NOMO-1 treated with dmso at 0.1 percent for 144 hours (cell line): ENCODE measurements around the gene CPNE1.

ENCODE experiments used
- DNase-seq: peaks from one replicate; lab custom pipeline; 2025; ENCODE audit not compliant: unreplicated experiment; lab: John Stamatoyannopoulos, UW

The CPNE1 gene

DNA sequence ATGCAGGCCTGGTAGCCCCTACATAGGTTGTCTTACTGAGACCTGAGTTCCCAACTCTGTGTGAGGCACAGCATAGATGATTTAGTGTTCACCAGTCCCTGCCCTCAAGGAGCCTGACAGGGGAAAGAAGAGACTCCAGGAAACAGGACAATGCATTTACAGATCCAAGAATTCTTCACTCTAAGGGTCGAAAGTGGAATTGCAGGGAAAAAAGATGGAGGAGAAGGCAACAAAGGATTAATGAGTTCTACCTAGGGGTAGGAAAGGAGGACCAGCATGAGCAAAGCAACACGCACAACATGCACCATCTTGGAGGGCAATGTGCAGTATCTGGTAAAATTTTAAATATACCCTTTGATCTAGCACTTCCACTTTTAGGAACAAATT, 43.1 kb downstream of the CPNE1 start:
- no peak for DNase-seq

DNA sequence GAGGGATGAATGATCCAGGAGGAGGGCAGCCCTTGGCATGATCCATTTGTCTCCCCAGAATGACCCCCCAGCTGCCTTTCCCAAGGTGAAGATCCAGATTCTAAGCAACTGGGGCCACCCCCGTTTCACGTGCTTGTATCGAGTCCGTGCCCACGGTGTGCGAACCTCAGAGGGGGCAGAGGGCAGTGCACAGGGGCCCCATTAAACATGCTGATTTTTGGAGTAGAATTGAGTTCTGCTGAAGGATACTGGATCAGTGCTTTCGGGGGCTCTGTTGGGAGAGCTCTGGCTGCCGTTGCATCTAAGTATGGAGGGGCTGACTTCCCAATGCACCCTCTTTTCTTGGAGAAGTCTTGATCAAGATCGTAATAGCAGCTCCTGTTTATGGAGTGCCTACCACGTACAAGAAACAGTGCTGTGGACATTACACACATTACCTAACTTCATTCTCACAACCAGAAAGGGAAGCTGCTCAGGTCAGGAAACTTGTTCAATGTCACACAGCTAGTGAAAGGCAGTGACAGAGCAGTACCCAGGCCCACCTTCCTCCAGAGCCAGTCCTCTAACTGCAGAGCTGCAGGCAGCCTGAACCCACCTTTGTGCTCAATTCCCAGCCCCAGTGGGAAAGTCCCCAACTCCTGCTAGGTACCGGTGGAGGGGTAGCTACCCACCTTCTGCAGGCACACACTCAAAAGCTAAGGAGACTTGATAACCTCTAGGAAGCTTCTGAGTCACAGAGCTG, 43.7 kb downstream of the CPNE1 start:
- no peak for DNase-seq

DNA sequence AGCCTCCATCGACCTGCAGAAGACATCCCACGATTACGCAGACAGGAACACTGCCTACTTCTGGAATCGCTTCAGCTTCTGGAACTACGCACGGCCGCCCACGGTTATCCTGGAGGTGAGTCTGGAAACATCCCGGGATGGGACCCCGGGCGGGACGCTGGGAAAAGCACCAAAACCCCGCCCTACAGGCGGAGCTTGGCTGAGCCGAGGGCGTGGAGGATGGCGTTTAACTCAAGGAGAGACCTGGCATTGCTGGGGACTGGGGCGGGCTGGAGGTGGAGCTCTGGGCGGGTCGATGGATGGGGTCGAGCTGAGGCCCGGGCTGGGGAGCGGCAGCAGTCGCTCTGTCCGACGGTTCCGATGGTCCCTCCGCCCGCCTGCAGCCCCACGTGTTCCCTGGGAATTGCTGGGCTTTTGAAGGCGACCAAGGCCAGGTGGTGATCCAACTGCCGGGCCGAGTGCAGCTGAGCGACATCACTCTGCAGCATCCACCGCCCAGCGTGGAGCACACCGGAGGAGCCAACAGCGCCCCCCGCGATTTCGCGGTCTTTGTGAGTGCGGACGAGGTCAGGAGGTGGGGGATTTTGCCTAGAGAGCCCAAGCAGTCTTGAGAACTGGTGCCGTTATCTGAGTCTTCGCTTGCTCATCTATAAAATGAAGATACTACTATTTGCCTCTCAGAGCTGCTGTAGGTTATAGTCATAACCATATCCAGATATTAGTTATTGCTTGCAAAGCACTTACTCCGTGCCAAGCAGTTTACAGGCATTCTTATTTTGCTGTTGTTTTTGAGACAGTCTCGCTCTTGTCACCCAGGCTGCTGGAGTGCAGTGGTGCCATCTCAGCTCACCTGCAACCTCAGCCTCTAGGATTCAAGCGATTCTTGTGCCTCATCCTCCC, 45.3 kb downstream of the CPNE1 start:
- no peak for DNase-seq

DNA sequence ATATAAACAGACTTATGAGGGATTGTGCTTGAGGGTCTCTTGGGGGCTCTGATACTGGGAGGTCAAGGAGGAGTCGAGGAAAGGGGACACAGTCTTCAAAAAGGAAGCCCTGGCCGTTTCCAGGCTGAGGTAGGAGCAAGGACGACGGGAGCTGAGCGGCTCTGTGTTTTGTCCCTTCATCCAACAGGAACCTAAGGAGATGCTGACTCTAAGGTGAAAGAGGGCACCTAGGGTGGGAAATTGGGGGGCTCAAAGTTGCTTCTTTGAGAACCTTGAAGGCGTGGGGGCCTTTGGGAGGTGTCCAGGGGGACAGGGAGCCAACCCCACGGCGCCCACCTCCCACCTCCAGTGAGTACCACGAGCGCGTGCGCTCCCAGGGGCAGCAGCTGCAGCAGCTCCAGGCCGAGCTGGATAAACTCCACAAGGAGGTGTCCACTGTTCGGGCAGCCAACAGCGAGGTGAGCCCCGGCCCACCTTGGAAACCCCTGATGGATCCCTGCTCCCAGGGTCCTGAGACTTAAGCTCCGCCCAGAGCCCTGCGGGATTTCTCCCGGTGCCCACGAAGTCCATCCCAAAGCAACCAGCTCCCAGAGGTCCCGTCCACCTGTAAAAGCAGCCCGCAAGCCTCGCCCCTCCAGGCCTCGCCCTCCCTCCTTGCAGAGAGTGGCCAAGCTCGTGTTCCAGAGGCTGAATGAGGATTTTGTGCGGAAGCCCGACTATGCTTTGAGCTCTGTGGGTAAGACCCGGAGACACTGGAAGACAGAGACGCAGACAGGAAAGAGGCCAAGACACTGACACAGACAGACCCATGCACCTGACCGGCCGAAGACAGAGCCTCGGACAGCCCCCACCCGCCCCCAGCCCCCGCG, 46.2 kb downstream of the CPNE1 start:
- no peak for DNase-seq

DNA sequence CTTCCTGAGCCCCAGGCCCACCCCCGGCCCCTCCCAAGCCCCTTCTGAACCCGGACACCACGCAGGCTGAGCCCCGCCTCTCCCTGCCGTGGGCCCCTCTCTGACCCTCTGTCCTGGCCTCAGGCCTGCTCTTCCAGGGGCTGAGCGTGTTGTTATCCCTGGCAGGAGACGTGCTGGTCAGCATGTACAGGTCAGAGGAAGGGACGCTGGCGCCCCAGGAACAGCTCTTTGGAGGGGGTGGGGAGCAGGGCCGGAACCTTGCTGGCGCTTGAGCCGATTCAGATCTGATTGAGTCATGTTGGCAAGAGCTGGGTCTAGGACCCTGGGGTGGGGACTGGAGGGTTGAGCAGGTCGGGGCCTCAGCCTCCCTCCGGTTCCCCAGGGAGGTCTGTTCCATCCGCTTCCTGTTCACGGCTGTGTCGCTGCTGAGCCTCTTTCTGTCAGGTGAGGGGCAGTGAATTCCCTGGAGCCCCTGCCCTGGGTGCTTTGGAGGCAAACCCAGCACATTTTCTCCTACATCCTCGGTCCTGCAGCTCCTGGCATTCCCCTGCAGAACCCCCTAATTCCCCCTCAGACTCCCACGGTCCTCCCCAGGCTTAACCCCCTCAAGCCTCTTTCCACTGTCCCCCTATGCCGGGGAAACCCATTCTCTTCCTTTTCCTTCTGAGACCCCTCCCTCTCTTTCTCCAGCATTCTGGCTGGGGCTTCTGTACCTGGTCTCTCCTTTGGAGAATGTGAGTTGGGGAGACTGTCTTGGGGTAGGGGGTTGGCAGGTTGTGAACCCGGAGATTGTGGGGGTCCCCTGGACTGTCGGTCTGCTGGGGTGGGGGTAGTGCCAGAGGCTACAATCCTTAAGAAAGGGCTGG, 47.1 kb downstream of the CPNE1 start:
- no peak for DNase-seq

DNA sequence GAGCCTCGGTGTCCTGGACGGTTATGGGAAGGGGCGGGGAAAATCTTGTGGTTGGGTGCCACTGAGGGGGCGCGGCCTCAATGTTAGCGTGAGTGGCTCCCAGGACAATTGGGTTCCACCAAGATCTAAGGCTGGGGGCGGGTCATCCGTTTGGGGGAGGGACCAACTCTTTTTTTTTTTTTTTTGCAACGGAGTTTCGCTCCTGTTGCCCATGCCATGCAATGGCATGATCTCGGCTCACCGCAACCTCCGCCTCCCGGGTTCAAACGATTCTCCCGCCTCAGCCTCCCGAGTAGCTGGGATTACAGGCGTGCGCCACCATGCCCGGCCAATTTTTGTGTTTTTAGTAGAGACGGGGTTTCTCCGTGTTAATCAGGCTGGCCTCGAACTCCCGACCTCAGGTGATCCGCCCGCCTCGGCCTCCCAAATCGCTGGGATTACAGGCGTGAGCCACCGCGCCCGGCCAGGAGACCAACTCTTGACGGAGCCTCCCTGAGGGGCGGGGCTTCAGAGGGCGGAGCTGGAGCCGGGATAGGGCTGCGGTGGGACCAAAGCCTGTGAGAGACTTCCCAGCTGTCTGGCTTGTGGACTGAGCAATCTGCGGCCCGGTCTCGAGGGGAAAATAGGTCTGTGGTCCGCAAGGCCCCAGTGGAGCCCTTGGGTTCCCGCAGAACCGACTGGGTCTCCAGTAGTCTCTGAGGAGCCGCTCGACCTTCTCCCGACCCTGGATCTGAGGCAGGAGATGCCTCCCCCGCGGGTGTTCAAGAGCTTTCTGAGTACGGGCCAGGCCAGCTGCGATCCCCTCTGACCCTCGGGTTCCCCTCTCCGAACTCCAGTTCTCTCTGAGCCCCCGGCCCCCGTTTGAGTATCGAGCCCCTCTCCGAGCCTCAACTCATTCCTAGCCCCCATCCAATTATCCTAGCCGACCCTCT, 48.0 kb downstream of the CPNE1 start:
- DNase-seq: no peak

DNA sequence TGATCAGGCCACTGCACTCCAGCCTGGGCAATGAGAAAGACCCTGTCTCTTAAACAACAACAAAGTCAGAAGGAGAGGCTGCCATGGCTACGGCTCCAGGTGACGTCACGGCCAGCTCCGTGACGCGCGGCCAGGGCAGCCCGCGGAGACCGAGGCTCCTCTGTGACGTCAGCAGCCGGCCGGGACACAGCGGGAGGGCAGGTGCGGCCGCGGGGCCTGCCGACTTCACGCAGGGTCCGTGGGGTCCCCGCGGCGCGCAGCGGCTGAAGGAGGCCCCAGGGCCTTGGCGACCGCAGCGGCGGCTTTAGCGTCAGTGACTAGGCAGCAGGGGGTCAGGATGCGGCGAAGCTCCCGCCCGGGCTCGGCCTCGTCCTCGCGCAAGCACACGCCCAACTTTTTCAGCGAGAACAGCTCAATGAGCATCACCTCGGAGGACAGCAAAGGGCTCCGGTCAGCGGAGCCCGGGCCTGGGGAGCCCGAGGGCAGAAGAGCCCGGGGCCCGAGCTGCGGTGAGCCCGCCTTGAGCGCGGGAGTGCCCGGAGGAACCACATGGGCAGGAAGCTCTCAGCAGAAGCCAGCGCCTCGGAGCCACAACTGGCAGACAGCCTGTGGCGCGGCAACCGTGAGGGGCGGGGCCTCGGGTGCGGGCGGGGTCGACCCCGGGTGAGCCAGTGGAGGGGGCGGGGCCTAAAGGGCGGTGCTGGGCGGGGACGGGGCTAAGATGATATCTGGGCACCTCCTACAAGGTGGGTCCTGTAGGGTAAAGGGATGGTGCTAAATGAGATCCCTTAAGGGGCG, 48.8 kb downstream of the CPNE1 start, which contains the start of gene SPAG4:
Gene SPAG4, plus strand, starts transcription at position 163 of the 798 bp plus-strand sequence. Its CDS starts 175 bp downstream, at position 338.
- peak; percentile 93 for DNase-seq

DNA sequence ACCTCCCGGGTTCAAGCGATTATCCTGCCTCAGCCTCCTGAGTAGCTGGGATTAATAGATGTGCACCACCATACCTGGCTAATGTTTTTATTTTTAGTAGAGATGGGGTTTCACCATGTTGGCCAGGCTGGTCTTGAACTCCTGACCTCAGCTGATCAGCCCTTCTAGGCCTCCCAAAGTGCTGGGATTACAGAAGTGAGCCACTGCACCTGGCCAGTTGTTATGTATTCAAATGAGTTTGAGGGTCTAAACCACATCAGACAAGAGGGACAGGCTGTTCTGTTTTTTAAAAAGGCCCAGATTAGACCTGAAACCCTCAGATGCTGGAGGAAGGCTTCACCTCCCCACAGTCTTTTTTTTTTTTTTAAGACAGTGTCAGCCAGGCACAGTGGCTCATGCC, 53.2 kb downstream of the CPNE1 start:
- no peak for DNase-seq

DNA sequence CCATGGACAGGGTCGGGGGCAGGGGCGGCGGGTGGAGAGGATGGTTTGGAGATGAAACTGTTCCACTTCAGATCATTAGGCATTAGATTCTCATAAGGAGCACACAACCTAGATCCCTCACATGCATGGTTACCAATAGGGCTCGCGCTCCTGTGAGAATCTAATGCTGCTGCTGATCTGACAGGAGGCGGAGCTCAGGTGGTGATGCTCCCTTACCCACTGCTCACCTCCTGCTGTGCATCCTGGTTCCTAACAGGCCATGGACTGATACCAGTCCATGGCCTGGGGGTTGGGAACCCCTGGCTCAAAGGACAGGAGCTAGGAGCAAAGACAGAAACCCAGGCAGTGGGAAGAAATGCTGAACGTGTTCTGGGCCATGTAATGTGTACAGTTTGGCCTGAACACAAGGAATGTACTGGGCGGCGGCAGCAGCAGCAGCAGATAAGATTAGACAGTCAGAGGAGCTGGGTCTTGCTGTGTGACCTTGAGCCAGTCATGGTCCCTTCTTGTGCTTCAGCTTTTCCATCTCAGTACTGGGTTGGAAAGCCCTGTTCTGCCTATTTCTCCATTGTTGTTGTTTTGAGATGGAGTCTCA, 53.8 kb downstream of the CPNE1 start:
- DNase-seq: no peak

DNA sequence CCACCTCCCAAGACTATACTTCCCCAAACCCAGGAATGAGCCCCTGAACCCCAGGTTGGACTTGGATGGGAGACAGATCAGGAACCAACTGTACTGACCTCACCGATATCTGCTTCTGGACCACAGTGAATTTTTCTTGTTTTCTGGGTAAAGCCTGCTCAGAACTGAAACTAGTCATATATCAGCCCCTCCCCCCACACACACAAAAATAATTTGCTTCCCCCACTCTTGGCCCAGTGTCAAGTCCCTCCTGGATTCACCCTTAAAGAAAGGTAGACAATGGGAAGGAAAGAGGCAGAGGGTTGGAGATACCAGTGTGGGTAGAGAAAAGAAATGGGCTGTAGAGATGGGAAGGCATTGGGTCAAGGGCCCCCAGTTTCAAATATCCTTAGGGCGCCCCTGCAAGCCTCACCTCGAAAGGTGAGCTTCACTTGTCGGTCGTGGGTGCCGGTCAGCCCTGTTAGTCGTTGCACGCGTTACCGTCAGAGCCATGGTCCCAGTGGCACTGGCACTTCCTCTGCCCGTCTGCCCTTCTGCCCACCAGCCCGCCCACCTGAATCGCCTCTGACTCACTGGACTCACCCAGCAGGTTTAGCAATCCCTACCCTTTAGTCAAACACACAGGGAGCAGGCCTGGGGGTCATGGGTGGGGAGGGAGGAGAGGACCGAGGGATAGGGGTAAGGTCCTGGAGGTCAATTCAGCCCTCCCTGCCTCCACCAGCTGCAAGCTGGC, 57.5 kb downstream of the CPNE1 start:
- DNase-seq: no peak

DNA sequence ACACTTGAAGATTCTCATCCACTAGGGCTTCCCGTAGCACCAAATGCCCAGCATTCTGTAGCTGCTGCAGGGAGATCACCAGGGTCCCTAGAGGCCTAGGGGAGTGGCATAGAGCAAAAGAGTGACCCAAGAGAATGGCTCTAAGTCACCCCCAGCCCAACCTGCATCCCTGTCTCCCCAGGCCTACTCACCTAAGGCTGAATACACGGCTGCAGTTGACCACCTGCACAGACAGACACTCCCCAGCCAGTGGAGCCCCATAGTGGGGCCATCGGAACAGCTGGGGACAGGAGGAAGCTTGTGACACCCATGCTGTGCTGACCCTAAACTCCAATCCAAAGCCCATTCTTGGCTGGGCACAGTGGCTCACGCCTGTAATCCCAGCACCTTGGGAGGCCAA, 58.6 kb downstream of the CPNE1 start:
- no peak for DNase-seq

DNA sequence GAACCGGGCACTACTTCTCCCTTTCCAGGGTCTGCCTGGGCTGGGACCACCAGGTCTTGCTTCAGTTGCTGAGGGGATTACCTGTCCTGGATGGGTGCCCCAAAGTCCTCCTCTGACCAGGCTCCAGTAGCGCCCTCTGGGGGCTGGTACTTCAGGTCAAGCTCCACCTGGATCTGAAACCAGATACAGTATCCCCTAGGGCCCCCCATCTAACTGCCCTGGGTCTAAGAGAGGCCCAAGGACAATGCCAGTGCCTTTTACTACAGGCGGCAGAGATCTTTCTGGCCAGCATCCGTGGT, 60.3 kb downstream of the CPNE1 start:
- no peak for DNase-seq

DNA sequence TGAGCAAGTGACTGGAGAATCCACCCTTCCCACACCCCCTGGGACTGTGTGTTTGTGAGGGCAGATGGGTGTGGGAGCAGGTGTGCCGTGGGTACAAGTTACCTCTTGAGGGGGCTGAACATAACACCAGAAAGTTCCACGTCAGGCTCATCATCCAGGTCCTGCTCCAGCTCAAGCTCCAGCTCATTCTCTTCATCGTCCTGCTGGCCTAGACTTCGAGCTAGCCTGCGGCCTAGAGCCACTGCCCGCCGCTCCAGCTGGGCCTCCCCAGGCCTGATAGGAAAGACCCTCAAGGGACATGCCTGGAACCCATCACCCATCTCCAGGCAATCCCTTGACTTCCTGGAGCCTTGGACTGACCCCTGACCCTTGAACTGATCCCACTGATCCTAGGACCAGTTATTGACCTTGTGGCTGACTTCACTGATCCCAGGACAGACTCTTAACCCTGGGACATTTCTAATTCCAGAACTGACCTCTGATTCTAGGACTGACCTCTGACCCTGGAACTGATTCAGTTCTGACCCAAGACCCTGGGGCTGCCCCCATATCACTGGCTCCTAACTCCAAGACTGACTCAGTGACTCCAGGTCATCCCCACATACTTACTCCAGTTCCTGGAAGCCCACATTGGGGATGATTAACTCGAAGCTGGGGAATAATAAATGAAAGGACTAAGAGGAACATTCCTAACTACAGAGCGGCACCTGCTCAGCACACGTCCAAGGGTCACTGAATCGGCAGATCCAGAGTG, 60.8 kb downstream of the CPNE1 start:
- no peak for DNase-seq

DNA sequence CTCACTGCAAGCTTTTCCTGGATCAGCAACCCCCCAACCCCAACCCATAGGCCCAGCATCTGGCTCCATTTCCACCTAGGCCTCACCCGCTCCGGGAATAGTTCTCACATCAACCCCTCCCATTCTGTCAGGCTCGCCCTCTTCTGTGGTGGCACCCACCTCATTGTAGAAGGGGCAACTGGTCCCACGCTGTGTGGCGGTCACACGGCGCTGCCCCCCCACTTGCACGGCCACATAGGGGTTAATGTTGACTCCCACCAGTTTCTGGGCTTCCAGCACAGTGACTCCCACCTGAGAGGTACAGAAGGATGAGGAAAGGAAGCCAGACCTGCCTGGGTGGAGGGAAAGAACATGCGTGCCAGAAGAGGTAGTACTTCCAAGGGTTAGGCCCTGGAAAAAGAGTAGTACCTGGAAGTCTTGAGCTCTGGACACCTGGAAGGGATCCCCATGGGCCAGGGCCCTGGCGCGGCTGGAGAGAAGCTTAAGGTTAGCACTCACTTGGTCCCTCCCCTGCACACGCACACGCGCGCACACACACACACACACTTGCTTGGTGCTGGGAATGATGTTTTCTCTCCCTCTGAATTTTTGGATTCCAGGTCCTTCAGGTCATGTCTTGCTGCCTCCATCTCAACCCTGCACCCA, 61.7 kb downstream of the CPNE1 start:
- no peak for DNase-seq

DNA sequence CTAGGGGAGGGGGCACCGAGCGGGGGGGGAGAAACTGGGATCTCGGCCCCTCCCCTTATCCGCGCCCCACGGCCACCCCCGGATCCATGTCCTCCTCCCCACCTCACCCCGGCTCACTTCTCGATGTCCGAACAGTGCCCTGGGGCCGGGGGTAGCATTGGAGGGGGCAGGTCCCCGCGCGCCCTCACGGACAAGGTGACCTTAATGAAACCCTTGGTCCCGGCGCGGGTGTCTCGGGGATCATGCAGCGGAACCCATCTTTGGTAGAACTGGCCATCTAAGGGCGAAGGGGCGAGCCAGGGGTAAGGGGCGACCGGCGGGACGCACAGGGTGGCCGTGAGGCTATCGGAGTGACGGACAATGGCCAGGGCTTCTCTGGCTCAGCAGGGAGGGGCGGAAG, 62.7 kb downstream of the CPNE1 start:
- no peak for DNase-seq
